ENCODE measurements around the gene GSTCD. TPM values are rescaled to one million over a fixed set of nuclear protein-coding genes. Genes with fewer than 3 reads are reported as not detected.
"Not testable (repeated sequence)": the region's sequence is repeated elsewhere in the genome, so short reads cannot be mapped to it uniquely, and the experiment has no call there.

GSTCD gene
- total RNA-seq, 2 donors from 2014 or later, result 3.4 to 4.4 TPM

GRCh38 chr4:105843941-105844340 is 135.4 kb downstream of the GSTCD start:
- TF ChIP-seq, protein P1, sequence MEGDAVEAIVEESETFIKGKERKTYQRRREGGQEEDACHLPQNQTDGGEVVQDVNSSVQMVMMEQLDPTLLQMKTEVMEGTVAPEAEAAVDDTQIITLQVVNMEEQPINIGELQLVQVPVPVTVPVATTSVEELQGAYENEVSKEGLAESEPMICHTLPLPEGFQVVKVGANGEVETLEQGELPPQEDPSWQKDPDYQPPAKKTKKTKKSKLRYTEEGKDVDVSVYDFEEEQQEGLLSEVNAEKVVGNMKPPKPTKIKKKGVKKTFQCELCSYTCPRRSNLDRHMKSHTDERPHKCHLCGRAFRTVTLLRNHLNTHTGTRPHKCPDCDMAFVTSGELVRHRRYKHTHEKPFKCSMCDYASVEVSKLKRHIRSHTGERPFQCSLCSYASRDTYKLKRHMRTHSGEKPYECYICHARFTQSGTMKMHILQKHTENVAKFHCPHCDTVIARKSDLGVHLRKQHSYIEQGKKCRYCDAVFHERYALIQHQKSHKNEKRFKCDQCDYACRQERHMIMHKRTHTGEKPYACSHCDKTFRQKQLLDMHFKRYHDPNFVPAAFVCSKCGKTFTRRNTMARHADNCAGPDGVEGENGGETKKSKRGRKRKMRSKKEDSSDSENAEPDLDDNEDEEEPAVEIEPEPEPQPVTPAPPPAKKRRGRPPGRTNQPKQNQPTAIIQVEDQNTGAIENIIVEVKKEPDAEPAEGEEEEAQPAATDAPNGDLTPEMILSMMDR (IDR thresholded peaks at IDR 0.05), result no peak
- Histone ChIP-seq H3K27me3 (no peaks in the 10 kb centered on the region), H3K27ac (no peak overlapping the region)

GRCh38 chr4:105845559-105845958 is 137.0 kb downstream of the GSTCD start:
- Histone ChIP-seq H3K27me3 (no peaks in the 10 kb centered on the region), H3K4me3 (no peak overlapping the region), H3K27ac (no peak overlapping the region), H3K36me3 (no peaks in the 10 kb centered on the region), H3K4me1 (no peaks in the 10 kb centered on the region), H3K9me3 (no peaks in the 10 kb centered on the region)
- no peak for DNase-seq (ENCODE audit: low spot score)
- TF ChIP-seq, protein P1 (IDR thresholded peaks at IDR 0.05), result no peak

More at GRCh38 chr4:105843941-105844340, 135.4 kb downstream of the GSTCD start:
- Histone ChIP-seq H3K36me3 (no peaks in the 10 kb centered on the region), H3K4me1 (no peaks in the 10 kb centered on the region), H3K4me3 (no peak overlapping the region), H3K9me3 (no peaks in the 10 kb centered on the region)
- no peak for DNase-seq (ENCODE audit: low spot score)

DNA sequence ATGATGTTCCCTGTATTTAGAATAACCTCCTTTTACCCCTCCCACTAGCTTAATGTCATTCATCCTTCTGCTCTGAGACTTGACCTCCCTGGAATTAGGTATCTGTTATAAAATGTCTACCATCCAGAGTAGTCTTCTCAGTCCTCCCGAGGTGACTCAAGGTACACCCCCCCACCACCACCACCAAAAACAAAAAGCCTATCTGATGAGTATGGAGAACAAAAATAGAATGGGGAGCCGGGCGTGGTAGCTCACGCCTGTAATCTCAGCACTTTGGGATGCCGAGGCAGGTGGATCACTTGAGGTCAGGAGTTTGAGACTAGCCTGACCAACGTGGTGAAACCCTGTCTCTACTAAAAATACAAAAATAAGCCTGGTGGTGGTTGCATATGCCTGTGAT is 139.8 kb downstream of the GSTCD start:
- not testable (repeated sequence) for H3K27ac ChIP-seq; DNase-seq (ENCODE audit: low spot score); H3K9me3 ChIP-seq; H3K4me1 ChIP-seq; H3K36me3 ChIP-seq; H3K27me3 ChIP-seq; H3K4me3 ChIP-seq

DNA sequence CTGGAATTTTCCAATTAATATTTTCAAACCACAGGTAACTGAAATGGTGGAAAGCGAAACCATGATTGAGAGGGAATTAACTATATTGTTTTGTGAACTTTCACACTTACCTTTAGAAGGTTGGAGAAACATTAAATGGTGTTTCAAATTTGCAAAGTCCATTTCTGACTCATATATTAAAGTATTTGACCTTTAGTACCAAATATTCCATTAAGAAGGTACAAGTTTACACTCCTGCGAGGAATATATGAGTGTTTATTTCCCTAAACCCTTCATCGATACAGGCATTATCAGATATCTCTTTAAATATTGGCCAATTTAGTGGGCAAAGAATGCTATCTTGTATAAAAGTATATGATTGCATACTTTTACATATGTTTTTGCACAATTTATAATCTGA is 142.6 kb downstream of the GSTCD start:
- TF ChIP-seq, protein P1 (IDR thresholded peaks at IDR 0.05), result no peak
- no peaks in the 10 kb centered on the region for H3K36me3 ChIP-seq

DNA sequence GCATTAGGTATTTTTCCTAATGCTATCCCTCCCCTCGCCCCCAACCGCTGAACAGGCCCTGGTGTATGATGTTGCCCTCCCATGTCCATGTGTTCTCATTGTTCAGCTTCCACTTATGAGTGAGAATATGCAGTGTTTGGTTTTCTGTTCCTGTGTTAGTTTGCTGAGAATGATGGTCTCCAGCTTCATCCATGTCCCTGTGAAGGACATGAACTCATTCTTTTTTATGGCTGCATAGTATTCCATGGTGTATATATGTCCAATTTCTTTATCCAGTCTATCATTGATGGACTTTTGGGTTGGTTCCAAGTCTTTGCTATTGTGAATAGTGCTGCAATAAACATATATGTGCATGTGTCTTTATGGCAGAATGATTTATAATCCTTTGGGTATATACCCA is 143.6 kb downstream of the GSTCD start:
- not testable (repeated sequence) for H3K27me3 ChIP-seq; H3K27ac ChIP-seq; H3K4me3 ChIP-seq; DNase-seq (ENCODE audit: low spot score); H3K4me1 ChIP-seq; H3K9me3 ChIP-seq; H3K36me3 ChIP-seq

More for the DNA sequence above, 142.6 kb downstream of the GSTCD start:
- Histone ChIP-seq H3K27ac (no peak overlapping the region), H3K4me1 (no peaks in the 10 kb centered on the region), H3K27me3 (no peaks in the 10 kb centered on the region), H3K9me3 (no peaks in the 10 kb centered on the region), H3K4me3 (no peak overlapping the region)
- DNase-seq (ENCODE audit: low spot score), result no peak

DNA sequence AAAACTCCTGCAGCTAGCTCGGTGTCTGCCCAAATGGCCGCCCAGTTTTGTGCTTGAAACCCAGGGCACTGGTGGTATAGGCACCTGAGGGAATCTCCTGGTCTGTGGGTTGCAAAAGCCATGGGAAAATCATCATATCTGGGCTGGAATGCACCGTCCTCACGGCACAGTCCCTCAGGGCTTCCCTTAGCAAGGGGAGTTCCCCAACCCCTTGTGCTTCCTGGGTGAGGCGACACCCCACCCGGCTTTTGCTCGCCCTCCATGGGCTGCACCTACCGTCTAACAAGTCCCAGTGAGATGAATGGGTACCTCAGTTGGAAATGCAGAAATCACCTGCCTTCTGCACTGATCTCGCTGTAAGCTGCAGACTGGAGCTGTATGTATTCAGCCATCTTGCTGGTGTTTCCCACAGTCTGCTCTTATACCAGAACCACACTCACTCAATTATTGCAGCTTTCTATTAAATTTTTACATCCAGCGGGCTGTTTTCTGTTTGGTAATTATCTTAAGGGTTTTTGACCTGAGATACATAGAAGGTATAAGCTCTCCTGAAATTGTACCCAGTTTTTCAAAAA is 150.0 kb downstream of the GSTCD start:
- peaks cover 0 to 9% of the 10 kb centered on the region in 2 donors for H3K9me3 ChIP-seq
- TF ChIP-seq, protein P1 (IDR thresholded peaks at IDR 0.05), result no peak
- DNase-seq (ENCODE audit: low spot score), result no peak
- no peaks in the 10 kb centered on the region for H3K36me3 ChIP-seq
- H3K4me1 ChIP-seq, result no peaks in the 10 kb centered on the region
- no peaks in the 10 kb centered on the region for H3K27me3 ChIP-seq
- no peak overlapping the region for H3K4me3 ChIP-seq
- no peak overlapping the region for H3K27ac ChIP-seq

GRCh38 chr4:105859233-105859632 is 150.6 kb downstream of the GSTCD start:
- H3K9me3 ChIP-seq, result peaks cover 0 to 9% of the 10 kb centered on the region in 2 donors

More at GRCh38 chr4:105859233-105859632, 150.6 kb downstream of the GSTCD start:
- H3K36me3 ChIP-seq, result no peaks in the 10 kb centered on the region
- no peak overlapping the region for H3K27ac ChIP-seq
- TF ChIP-seq, protein P1 (IDR thresholded peaks at IDR 0.05), result no peak
- no peaks in the 10 kb centered on the region for H3K4me1 ChIP-seq
- H3K27me3 ChIP-seq, result no peaks in the 10 kb centered on the region
- no peak overlapping the region for H3K4me3 ChIP-seq
- no peak for DNase-seq (ENCODE audit: low spot score)

Measured in right atrium auricular region (tissue), 2 donors.